Measurements from ENCODE around the gene ZNF629.

Gene ZNF629

GRCh38 chr16:30771726-30772125, 15.3 kb downstream of the ZNF629 start:
- Histone ChIP-seq H3K27ac (ENCODE audit: low read length) (no peak overlapping the region), H3K4me2 (ENCODE audit: low read length) (no peak overlapping the region), H3K79me2 (ENCODE audit: low read length) (no peaks in the 10 kb centered on the region), H2AFZ (ENCODE audit: low read depth, low read length) (no peak overlapping the region), H3K9ac (ENCODE audit: low read length) (no peak overlapping the region), H3K4me1 (ENCODE audit: low read length) (no peaks in the 10 kb centered on the region), H4K20me1 (ENCODE audit: insufficient read depth, low read length) (no peaks in the 10 kb centered on the region), H3K36me3 (replicated peaks; ENCODE audit: low read depth, low read length) (peaks cover 59% of the 10 kb centered on the region), H3K9me3 (ENCODE audit: insufficient read depth, low read length) (no peaks in the 10 kb centered on the region), H3K27me3 (ENCODE audit: low read depth, low read length) (no peaks in the 10 kb centered on the region), H3K4me3 (ENCODE audit: low read length) (no peak overlapping the region)
- TF ChIP-seq CTCF (IDR thresholded peaks at IDR 0.05; ENCODE audit: low read depth, low read length) (no peak), EZH2phosphoT487 (IDR thresholded peaks at IDR 0.05; ENCODE audit: low read depth) (no peak)

GRCh38 chr16:30769379-30770089, 17.5 kb downstream of the ZNF629 start:
- TF ChIP-seq EZH2phosphoT487 (IDR thresholded peaks at IDR 0.05; ENCODE audit: low read depth) = no peak
- Histone ChIP-seq H3K36me3 (replicated peaks; ENCODE audit: low read depth, low read length) (peaks cover 73% of the 10 kb centered on the region), H3K9ac (ENCODE audit: low read length) (no peak overlapping the region), H3K4me3 (ENCODE audit: low read length) (no peak overlapping the region), H3K27ac (ENCODE audit: low read length) (no peak overlapping the region), H4K20me1 (ENCODE audit: insufficient read depth, low read length) (no peaks in the 10 kb centered on the region), H3K27me3 (ENCODE audit: low read depth, low read length) (no peaks in the 10 kb centered on the region), H3K79me2 (ENCODE audit: low read length) (no peaks in the 10 kb centered on the region), H3K4me2 (ENCODE audit: low read length) (no peak overlapping the region), H3K4me1 (ENCODE audit: low read length) (no peaks in the 10 kb centered on the region), H2AFZ (ENCODE audit: low read depth, low read length) (no peak overlapping the region), H3K9me3 (ENCODE audit: insufficient read depth, low read length) (no peaks in the 10 kb centered on the region)

GRCh38 chr16:30768583-30769181, 18.3 kb downstream of the ZNF629 start:
- Histone ChIP-seq H4K20me1 (ENCODE audit: insufficient read depth, low read length) (no peaks in the 10 kb centered on the region), H3K4me2 (ENCODE audit: low read length) (no peak overlapping the region), H3K27me3 (ENCODE audit: low read depth, low read length) (no peaks in the 10 kb centered on the region), H3K4me3 (ENCODE audit: low read length) (no peak overlapping the region), H3K9me3 (ENCODE audit: insufficient read depth, low read length) (no peaks in the 10 kb centered on the region), H3K4me1 (ENCODE audit: low read length) (no peaks in the 10 kb centered on the region), H3K9ac (ENCODE audit: low read length) (no peak overlapping the region), H3K79me2 (ENCODE audit: low read length) (peaks cover 5% of the 10 kb centered on the region; the same call in 1 of the 2 replicates), H3K36me3 (replicated peaks; ENCODE audit: low read depth, low read length) (peaks cover 81% of the 10 kb centered on the region), H3K27ac (ENCODE audit: low read length) (no peak overlapping the region), H2AFZ (ENCODE audit: low read depth, low read length) (no peak overlapping the region)
- TF ChIP-seq CTCF (IDR thresholded peaks at IDR 0.05; ENCODE audit: low read depth, low read length) (no peak), EZH2phosphoT487 (IDR thresholded peaks at IDR 0.05; ENCODE audit: low read depth) (no peak)

GRCh38 chr16:30767767-30768465, 19.1 kb downstream of the ZNF629 start:
- Histone ChIP-seq H3K4me1 (ENCODE audit: low read length) (peaks cover 7% of the 10 kb centered on the region), H2AFZ (ENCODE audit: low read depth, low read length) (no peak overlapping the region), H3K4me3 (ENCODE audit: low read length) (no peak overlapping the region), H3K27me3 (ENCODE audit: low read depth, low read length) (no peaks in the 10 kb centered on the region), H3K9me3 (ENCODE audit: insufficient read depth, low read length) (no peaks in the 10 kb centered on the region), H3K27ac (ENCODE audit: low read length) (no peak overlapping the region), H3K79me2 (ENCODE audit: low read length) (peaks cover 12% of the 10 kb centered on the region), H3K9ac (ENCODE audit: low read length) (no peak overlapping the region), H3K36me3 (replicated peaks; ENCODE audit: low read depth, low read length) (peaks cover 79% of the 10 kb centered on the region), H4K20me1 (ENCODE audit: insufficient read depth, low read length) (no peaks in the 10 kb centered on the region), H3K4me2 (ENCODE audit: low read length) (no peak overlapping the region)
- TF ChIP-seq EZH2phosphoT487 (IDR thresholded peaks at IDR 0.05; ENCODE audit: low read depth) (no peak), CTCF (IDR thresholded peaks at IDR 0.05; ENCODE audit: low read depth, low read length) (no peak)
